ENCODE data around the gene KCNT1.

Gene KCNT1

DNA sequence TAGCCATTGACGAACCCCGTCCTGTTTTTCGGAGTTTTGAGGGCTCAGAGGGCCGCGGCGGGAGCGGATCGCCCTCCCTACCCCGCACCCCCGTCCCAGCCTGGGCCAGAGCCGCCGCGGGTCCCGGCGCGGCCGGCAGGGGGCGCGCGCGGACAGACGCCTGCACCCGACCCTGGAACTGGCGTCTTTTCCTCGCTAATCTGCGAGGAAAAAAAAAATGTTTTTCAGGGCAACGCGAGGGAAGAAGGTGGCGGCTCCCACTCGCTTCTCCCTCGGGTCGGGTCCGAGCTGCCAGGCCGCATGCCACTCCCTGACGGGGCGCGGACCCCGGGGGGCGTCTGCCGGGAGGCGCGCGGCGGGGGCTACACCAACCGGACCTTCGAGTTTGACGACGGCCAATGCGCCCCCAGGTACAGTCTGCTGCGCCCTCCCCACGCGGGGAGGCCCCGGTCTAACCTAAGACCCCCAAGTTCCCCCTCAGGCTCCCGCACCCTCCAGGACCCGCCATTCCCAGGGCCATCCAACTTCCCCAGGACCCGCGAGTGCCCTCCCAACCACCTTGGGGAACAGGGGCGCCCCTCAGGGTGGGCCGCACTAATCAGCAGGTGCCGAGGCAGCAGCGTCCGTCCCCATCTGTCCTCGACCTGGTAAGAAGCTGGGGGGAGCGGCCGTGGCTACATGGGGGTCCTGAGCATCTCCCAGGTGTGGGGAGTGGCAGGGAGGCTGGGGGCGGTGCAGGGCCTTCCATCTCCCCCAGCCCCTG lies at the start of gene KCNT1:
Gene KCNT1, plus strand, starts transcription at position 227 of the 763 bp plus-strand sequence. Its CDS starts 74 bp downstream, at position 301.
- Histone ChIP-seq H3K27me3 (no peaks in the 10 kb centered on the region), H3K4me2 (peak within 1 kb of the TSS; percentile 88), H3K4me1 (peaks cover 14% of the 10 kb centered on the region; the same call in 1 of the 2 replicates), H3K9me3 (no peaks in the 10 kb centered on the region), H3K9ac (no peak within 1 kb of the TSS), H3K36me3 (no peaks in the 10 kb centered on the region), H4K20me1 (no peaks in the 10 kb centered on the region), H3K4me3 (peak within 1 kb of the TSS; percentile 57), H3K27ac (no peak within 1 kb of the TSS)
- TF ChIP-seq Cebpa-rat (IDR thresholded peaks at IDR 0.05): no peak

- H3K36me3 ChIP-seq: no peaks in the 10 kb centered on the region
- H3K4me2 ChIP-seq: no peak overlapping the region
- TF ChIP-seq Cebpa-rat (IDR thresholded peaks at IDR 0.05): no peak
Observed at GRCh38 chr9:135655317-135655716, 46.7 kb upstream of the KCNT1 start.

GRCh38 chr9:135657416-135657815 lies 44.6 kb upstream of the KCNT1 start:
- no peak overlapping the region for H3K4me2 ChIP-seq
- H4K20me1 ChIP-seq: no peaks in the 10 kb centered on the region
- H3K27ac ChIP-seq: no peak overlapping the region
- no peaks in the 10 kb centered on the region for H3K36me3 ChIP-seq
- H3K27me3 ChIP-seq: no peaks in the 10 kb centered on the region
- H3K9ac ChIP-seq: no peak overlapping the region
- peaks cover 24% of the 10 kb centered on the region for H3K9me3 ChIP-seq
- TF ChIP-seq Cebpa-rat (IDR thresholded peaks at IDR 0.05): no peak
- H3K4me1 ChIP-seq: 0 out of 2 replicates have a peak, but pooled peaks cover 12% of the 10 kb centered on the region
- no peak overlapping the region for H3K4me3 ChIP-seq

More at GRCh38 chr9:135655317-135655716, 46.7 kb upstream of the KCNT1 start:
- Histone ChIP-seq H3K4me3 (no peak overlapping the region), H3K27ac (no peak overlapping the region), H3K9ac (no peak overlapping the region), H3K27me3 (no peaks in the 10 kb centered on the region), H3K4me1 (0 out of 2 replicates have a peak, but pooled peaks cover 12% of the 10 kb centered on the region), H3K9me3 (peaks cover 40% of the 10 kb centered on the region), H4K20me1 (no peaks in the 10 kb centered on the region)

DNA sequence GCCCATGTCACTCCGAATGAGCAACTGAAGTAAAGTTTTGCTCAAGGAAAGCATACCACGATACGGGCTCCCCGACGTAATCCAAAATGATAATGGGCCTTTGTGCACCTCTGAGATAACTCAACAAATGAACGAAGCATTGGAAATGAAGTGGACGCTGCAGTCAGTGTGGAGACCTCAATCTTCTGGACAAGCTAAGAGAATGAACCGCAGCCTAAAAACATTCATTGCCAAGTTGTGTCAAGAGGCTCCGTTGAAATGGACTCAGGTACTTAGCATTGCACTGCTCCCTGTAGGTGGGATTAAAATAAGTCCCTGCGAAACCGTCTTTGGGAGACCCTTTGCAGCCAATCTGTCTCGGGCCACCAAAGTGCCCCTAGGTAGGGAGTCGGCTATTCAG lies 42.7 kb upstream of the KCNT1 start:
- 0 out of 2 replicates have a peak, but pooled peaks cover 12% of the 10 kb centered on the region for H3K4me1 ChIP-seq
- no peak overlapping the region for H3K4me2 ChIP-seq
- no peaks in the 10 kb centered on the region for H4K20me1 ChIP-seq
- H3K9ac ChIP-seq: no peak overlapping the region
- no peak overlapping the region for H3K27ac ChIP-seq
- no peak for TF ChIP-seq Cebpa-rat (IDR thresholded peaks at IDR 0.05)
- no peak overlapping the region for H3K4me3 ChIP-seq
- no peaks in the 10 kb centered on the region for H3K27me3 ChIP-seq
- peaks cover 5% of the 10 kb centered on the region; the same call in 1 of the 2 replicates for H3K9me3 ChIP-seq
- H3K36me3 ChIP-seq: no peaks in the 10 kb centered on the region

GRCh38 chr9:135660407-135660806 lies 41.6 kb upstream of the KCNT1 start:
- Histone ChIP-seq H3K9me3 (no peaks in the 10 kb centered on the region), H3K27me3 (no peaks in the 10 kb centered on the region), H3K27ac (no peak overlapping the region), H4K20me1 (no peaks in the 10 kb centered on the region), H3K4me3 (no peak overlapping the region), H3K4me1 (0 out of 2 replicates have a peak, but pooled peaks cover 10% of the 10 kb centered on the region), H3K4me2 (no peak overlapping the region), H3K9ac (no peak overlapping the region), H3K36me3 (no peaks in the 10 kb centered on the region)
- TF ChIP-seq Cebpa-rat (IDR thresholded peaks at IDR 0.05): no peak

GRCh38 chr9:135661816-135662560 lies 40.0 kb upstream of the KCNT1 start:
- Histone ChIP-seq H3K4me2 (no peak overlapping the region), H3K27me3 (no peaks in the 10 kb centered on the region), H3K4me3 (no peak overlapping the region), H3K36me3 (no peaks in the 10 kb centered on the region), H3K9ac (no peak overlapping the region), H4K20me1 (no peaks in the 10 kb centered on the region), H3K9me3 (no peaks in the 10 kb centered on the region), H3K27ac (no peak overlapping the region), H3K4me1 (peaks cover 7% of the 10 kb centered on the region; the same call in 1 of the 2 replicates)
- TF ChIP-seq Cebpa-rat (IDR thresholded peaks at IDR 0.05): no peak

GRCh38 chr9:135662758-135663450 lies 39.1 kb upstream of the KCNT1 start, which contains the start of gene LCN9:
Gene LCN9, plus strand, starts transcription at chr9:135663309. Its CDS starts 13 bp downstream, at chr9:135663322.
- H3K36me3 ChIP-seq: no peaks in the 10 kb centered on the region
- no peaks in the 10 kb centered on the region for H4K20me1 ChIP-seq
- no peak within 1 kb of the TSS for H3K4me2 ChIP-seq
- H3K4me1 ChIP-seq: peaks cover 7% of the 10 kb centered on the region; the same call in 1 of the 2 replicates
- no peaks in the 10 kb centered on the region for H3K9me3 ChIP-seq
- no peaks in the 10 kb centered on the region for H3K27me3 ChIP-seq
- TF ChIP-seq Cebpa-rat (IDR thresholded peaks at IDR 0.05): no peak
- H3K4me3 ChIP-seq: no peak within 1 kb of the TSS
- no peak within 1 kb of the TSS for H3K27ac ChIP-seq
- H3K9ac ChIP-seq: no peak within 1 kb of the TSS

GRCh38 chr9:135663451-135663770 lies 38.6 kb upstream of the KCNT1 start:
- Histone ChIP-seq H3K4me2 (no peak overlapping the region), H4K20me1 (no peaks in the 10 kb centered on the region), H3K9me3 (no peaks in the 10 kb centered on the region), H3K36me3 (no peaks in the 10 kb centered on the region), H3K27ac (no peak overlapping the region), H3K9ac (no peak overlapping the region), H3K27me3 (no peaks in the 10 kb centered on the region), H3K4me3 (no peak overlapping the region), H3K4me1 (peaks cover 7% of the 10 kb centered on the region; the same call in 1 of the 2 replicates)
- no peak for TF ChIP-seq Cebpa-rat (IDR thresholded peaks at IDR 0.05)

DNA sequence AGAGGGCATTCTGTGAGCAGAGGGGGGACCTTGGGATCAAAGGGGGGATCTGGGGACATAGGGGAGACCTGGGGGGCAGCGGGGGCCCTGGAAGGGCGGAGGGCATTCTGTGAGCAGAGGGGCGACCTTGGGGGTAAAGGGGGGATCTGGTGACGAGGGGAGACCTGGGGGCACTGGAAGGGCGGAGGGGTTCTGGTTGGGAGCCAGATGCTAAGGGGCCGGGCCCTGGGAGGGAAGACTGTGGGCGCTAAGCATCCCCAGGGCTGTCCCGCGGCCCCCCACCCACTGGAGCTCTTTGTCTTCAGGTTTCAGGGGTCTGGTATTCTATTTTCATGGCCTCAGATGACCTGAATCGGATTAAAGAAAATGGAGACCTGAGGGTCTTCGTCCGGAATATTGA lies 38.1 kb upstream of the KCNT1 start:
- Histone ChIP-seq H3K36me3 (no peaks in the 10 kb centered on the region), H3K27me3 (no peaks in the 10 kb centered on the region), H3K4me1 (peaks cover 7% of the 10 kb centered on the region; the same call in 1 of the 2 replicates), H3K4me3 (no peak overlapping the region), H3K27ac (no peak overlapping the region), H4K20me1 (no peaks in the 10 kb centered on the region), H3K9me3 (peaks cover 1% of the 10 kb centered on the region; the same call in 1 of the 2 replicates), H3K4me2 (no peak overlapping the region), H3K9ac (no peak overlapping the region)
- no peak for TF ChIP-seq Cebpa-rat (IDR thresholded peaks at IDR 0.05)

All from BLaER1 (cell line).